ENCODE results near the gene CUBN.
"Not testable (repeated sequence)": the region's sequence is repeated elsewhere in the genome, so short reads cannot be mapped to it uniquely, and the experiment has no call there.

Gene CUBN

DNA sequence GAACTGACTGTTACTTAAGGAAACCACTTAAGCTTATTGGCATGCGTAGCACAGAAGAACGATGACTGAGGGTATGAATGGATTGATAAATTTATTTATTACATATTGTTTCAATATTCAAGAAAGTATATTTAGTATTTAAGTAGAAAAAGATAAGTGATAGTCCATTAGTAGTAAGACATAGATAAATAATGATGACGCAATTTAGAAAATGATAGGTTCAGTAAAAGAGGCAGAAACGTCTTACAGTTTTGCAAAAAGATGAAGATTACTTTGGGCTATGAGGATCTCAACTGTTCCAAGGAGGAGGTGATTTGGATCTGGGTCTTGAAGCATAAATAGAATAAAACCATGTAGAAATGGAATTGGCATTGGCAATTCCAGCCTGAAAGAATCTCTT, 275.8 kb downstream of the CUBN start:
- no peak for DNase-seq

DNA sequence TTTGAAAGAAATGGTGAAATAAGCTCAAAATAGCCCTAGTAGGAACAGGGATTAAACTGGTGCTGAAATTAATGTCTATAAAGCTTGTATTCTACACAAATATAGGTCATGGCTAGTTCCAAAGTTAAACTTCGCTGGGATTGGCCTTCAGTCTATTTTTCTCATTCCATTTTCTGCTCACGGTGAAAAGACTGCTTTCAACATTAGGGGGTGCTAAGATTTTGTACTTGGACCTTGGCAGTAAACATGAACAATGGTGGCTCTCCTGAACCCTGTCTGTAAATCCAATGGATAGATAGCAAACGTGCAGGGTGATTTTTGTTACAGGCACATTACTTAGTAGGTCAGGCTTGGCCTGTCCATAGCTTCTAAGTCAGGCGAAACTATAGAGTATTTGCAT, 276.4 kb downstream of the CUBN start:
- DNase-seq, result no peak

DNA sequence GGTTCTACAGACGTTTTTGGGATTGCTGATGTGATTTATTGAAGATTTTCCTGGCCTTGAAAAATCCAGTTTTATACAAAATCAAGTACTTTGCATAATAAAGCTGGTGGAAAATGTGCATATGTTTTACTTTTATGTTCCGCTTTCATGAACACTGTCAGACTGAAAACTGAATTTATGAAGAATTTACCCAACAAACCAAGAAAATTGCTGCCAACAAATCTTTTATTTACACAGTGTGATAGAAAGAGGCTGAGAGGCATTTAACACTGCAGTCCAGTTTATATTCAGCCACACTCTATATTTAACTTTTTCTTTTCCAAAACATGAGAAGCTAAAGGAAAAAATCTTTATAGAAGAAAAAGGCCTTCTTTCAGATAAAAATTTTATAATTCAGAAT, 277.0 kb downstream of the CUBN start:
- DNase-seq, result no peak

DNA sequence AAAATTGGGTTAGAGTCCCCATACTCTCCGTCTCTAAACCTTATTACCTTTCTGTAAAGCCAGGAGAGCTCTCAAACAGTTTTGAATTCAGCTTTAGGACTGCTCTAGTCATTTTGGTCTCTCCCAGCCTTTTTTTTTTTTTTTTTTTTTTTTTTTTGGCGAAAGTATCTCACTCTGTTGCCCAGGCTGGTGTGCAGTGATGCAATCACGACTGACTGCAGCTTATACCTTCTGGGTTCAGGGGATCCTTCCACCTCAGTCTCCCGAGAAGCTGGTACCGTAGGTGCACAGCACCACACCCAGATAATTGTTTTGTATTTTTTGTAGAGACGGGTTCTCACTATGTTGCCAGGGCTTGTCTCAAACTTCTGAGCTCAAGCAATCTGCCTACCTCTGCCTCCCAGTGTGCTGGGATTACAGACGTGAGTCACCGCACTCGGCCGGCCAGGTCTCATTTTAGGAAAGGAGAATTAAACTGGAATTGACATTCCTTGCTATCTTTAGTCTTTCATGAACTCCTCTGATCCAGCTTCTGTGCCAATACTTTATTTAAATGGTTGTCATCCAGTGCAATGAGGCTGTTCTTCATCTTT, 281.0 kb downstream of the CUBN start:
- DNase-seq, result no peak

DNA sequence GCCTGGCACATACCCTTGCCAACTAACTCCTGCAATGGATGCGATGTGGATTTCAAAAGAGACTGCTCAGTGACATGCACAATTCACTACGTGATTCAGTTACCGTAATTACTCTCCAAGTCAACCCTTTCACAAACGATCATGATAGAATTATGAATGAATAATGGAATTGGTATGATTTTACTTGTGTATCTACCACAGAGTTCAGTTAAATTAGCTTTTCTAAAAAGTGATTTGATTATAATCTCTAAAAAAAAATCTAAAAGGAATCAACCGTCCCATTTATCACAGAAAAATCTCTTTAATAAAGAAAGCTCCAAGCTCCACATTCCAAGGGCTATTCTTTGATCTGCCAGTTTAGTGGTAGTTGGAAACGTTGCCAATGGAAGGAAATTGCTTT, 282.0 kb downstream of the CUBN start:
- DNase-seq, result no peak

DNA sequence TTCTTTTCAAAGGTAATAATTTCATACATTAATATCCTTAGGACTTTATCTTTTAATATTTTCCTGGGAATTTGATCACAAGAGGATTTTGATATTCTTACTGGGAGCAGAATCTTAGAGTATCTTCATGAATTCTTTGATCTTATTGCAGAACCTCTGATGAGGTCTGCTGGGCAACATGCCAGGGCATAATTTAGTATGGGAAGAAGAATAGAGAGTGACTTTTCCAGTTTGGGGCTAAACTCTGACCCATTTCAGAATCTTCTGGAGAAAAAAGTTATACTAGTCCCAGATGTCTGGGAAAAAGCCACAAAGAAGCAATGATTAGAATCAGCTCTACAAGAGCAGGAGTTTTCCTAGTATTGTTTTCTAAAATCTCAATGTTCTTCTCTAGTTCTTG, 284.4 kb downstream of the CUBN start:
- DNase-seq, result no peak

DNA sequence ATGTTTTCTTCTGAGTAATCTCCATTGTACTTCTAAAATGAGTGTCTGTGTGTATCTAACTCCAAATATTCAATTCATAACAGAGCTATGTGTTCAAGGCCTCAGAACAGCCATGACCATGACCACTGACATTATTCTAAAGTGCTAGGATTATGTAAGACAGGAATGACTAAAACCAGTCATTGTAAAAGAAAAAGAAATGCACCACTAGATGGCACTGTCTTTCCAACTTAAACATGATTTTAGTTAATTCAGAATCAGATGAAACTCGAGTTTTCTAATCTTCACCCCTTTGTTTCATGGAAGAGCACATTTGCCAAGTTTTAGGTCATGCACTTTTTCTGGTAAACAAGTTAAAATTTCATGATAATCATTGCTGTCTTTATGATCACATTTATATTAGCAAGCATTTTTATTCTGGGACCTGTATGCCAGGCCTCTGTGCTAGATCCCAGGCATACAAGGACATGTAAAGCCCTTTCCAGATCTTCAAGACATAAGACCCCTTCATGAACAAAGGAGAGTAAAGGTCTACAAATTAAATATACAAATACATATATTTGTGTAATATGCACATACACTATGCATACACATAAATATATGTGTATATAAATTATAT, 286.2 kb downstream of the CUBN start:
- DNase-seq, result no peak

DNA sequence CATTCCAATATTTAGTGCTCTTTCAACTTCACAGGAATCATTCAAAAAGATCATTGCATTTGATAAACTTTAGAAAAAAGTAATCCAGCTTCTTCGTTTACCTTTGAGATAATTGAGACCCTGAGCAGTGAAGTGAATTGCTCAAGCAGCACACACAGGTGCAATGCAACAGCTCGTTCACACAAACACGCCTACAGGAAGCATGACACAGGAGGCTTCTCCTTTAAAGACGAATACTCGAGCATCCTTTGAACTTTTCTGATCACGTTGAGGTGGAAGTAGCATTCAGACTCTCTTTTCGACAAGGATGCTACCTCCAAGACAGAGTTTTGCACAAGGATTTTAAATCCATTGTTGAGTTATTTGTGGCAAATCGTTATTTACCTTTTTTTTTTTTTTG, 294.4 kb downstream of the CUBN start:
- no peak for DNase-seq

DNA sequence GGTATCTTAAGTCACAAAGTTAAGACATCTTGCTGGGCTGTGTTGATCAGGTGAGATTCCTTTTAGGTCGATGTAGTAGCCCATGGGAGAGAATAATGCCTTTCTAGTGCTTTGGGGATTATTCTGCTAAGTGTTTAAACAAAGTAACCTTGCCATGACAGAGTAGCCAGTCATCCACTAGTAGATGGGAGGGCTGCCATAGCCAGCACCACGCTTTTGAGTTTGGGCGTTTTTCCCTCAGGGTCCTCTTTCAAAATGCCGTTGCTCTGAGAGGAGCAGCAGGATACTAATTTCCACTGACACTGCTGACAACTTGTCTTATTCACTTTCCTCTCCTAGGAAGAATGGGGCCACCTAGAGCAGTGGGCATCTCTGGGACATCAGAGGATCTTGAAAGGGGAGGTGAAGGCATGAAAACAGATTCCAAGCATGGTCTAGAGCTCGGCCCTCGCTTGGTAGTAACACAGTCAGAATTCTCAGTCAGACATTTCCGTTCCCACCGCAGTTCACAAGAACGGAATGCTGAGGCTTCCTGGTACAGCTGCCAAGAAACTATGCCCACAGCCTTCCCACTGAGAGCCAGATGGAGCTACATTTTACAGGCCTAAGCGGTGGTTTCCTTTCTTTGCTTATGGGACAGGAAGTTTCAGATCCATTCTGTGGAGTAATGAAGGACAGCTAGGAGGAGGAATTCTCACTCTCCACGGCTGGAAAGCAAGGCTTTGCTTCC, 297.1 kb downstream of the CUBN start:
- no peak for DNase-seq

DNA sequence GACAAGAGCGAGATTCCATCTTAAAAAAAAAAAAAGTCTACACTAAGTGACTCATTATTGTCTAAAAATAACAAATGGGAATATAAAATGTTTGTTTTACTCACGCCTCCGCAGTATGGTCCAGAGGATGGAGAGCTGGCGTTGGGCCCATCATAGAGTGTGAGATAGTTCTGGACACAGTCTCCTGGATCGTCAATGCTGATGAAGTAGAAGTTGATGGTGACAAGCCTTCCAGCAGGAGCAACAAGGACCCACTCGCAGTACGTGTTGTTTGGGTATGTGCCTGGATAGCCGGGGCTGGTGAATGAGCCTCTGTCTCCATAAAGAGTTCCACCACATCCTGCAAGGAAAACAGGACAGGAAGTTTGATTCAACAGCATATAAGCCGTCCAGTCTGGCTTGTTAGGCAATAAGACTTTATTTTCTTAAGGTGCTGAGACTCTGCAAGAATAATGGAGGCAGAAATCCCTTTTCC, 300.9 kb downstream of the CUBN start:
- DNase-seq, result no peak

DNA sequence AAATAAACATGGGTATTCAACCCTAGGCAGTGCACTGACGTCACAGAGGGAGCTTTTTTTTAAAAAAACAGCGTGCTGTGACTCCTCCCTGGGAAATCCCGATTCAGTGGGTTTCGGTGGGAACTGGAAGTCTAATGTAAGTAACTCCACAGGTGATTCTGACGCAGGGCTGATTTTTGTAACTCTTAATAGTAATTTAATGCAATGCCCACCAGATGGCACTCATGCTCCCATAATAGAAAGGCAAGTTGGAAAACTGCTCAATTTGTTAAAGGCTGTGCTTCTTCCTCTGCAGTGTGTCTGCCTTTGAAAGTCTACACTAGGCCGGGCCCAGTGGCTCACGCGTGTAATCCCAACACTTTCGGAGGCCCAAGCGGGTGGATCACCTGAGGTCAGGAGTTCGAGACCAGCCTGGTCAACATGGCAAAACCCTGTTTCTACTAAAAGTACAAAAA, 301.5 kb downstream of the CUBN start:
- peak; percentile 49 for DNase-seq

DNA sequence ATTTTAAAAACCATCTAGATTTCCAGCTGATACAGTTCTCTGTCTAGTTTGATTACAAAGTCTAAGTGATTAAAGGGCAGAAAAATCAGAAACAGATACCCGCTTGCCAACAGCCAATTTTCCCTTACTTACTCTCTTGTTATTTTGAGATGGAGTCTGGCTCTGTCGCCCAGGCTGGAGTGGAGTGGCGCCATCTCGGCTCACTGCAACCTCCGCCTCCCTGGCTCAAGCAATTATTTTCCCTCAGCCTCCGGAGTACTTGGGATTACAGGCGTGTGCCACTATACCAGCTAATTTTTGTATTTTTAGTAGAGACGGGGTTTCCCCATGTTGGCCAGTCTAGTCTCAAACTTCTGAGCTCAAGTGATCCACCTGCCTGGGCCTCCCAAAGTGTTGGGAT, 302.1 kb downstream of the CUBN start:
- DNase-seq, result not testable (repeated sequence)

DNA sequence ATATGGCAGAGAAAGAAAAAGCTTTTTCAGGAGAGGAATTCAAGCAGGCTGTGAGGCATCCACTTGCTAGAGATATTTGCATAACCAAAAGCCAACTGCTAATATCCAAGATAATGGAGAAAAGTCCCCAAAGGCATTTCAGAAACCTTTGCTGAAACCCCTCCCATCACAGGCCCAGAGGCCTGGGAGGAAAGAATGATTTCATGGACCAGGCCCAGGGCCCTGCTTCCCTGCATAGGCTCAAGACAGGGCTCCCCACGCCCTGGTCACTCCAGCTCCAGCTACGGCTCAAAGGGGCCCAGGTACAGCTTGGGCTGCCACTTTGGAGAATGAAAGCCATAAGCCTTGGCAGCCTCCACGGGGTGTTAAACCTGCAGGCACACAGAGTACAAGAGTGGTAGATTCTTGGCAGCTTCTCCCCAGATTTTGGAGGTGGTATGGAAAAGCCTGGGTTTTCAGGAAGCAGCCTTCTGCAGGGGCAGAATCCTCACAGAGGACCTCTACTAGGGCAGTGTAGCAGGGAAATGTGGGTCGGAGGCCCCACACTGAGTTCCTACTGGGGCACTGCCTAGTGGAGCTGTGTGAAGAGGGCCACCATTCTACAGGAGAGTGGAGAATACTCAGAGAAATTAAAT, 306.8 kb downstream of the CUBN start:
- no peak for DNase-seq

DNA sequence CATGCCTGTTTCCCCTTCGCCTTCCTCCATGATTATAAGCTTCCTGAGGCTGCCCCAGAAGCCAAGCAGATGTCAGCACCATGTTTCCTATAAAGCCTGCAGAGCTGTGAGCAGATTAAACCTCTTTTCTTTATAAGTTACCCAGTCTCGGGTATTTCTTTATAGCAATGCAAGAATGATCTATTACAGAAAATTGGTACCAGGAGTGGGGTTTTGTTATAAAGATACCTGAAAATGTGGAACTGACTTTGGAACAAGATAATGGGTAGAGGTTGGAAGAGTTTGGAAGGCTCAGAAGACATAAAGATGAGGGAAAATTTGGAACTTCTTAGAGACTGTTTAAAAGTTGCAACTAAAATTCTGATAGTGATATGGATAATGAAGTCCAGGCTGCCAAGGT, 307.6 kb downstream of the CUBN start:
- DNase-seq, result no peak

DNA sequence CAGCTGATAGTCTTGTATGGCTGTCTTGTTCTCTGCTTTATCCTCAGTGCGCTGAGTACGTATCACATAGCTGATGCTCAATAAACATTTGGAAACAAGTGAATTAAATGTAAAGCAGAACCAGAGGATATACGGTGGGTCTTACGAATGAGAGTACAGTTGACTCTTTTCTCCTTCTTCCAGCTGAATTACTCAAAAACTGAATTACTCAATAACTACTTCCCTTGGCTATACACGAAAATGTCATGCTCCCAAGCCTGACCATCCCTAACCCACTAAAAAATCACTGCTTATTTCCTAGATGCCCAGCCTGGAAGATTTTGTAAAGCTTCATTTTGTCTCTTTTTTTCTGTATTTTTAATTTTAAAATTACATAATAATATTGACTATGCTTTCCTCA, 309.2 kb downstream of the CUBN start:
- DNase-seq, result no peak

DNA sequence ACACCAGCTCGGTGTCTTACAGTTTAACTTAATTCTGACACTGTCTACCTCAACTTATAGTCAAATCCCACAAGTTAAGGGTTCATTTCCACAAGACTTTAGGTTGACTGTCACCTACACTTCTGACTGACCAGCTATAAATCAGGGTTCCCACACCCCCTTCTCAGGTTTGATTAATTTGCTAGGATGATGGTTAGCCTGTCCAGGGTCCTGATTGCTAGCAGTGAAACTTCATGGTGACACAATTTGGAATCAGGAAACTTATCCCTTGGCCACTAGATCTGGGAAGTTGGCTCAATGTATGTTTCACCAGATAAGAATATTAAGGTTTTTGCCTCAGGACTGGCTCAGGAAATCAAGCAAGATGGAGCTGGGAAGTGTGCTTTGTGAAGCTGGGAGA, 309.6 kb downstream of the CUBN start:
- no peak for DNase-seq

DNA sequence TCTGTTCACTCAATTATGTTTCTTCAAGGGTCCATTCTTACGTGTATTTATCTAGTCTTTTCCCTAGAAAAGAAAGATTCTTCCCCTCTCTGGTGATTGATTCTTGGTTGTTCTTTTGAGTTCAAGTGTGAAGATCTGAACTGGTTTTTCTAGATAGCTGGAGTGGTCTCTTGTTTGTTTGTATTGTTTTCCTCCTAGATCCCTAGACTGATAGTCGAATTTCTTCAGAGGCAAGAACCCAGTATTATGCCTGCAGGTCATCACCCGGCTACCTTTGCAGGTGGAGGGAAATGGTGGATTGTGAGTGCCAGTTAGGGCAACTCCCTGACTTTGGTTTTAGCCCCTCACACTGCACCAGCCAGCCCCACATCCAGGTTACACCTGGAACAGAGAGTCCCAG, 310.2 kb downstream of the CUBN start:
- DNase-seq, result no peak

DNA sequence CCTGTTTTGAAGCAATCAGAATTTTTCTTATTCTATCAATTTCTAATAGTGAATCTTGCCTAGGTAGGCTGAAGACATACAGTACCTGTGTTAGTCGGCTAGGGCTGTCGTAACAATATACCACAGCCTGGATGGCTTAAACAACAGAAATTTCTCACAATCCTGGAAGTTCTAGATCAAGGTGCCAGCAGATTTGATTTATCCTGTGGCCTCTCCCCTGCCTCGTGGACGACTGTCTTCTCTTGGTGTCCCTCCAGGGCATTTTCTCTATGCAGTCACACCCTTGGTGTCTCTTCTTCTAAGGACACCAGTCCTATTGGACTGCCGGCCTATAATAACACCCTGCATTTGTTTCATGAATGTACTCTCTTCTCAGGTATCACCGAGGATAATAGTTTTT, 310.6 kb downstream of the CUBN start:
- no peak for DNase-seq

DNA sequence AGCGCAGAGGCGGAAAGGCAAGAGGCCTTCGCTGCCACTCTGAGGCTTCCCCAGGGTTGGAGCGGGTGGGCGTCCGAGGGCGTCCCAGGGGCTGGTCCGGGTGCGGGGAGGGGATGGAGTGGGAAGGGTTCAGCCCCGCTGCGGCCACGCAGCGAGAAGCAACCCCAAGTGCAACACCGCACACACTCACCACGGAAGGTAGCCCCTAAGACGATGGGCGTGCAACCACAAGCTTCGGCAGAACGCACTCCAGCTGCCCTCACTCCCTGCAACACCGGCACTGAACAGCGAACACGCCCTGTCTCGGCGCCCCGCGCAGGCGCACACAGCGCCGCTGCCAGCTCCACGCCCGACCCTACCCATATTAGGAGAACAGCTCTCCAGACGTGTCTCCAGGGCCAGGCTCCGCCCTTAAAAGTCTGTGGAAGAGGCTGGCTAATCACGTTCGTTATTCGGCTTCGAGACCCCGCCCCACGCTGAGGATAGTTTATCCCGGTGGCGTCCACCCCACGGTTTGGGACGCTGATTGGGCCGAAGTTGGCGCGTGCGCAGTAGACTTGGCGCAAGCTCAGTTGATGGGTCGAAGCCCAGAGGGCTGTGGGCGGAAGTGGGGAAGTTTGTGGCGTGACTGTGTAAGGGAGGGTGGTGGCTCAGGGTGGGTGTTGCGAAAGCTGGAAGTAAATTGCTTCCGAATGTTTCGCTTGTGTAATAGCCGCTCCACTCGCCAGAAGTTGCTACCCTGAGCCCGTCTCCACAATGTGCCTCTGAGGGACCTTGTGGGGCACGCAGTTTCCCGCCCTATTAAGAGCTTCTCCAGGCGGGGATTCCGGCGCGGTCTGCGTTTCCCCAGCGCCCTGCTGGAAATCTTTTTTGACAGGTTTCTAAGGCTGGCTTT, 312.2 kb downstream of the CUBN start, which contains the start of gene RSU1:
Gene RSU1 (minus strand): TSS at position 300 of the 895 bp plus-strand sequence. CDS start 343 bp downstream, outside the sequence.
- peak; percentile 99 for DNase-seq

DNA sequence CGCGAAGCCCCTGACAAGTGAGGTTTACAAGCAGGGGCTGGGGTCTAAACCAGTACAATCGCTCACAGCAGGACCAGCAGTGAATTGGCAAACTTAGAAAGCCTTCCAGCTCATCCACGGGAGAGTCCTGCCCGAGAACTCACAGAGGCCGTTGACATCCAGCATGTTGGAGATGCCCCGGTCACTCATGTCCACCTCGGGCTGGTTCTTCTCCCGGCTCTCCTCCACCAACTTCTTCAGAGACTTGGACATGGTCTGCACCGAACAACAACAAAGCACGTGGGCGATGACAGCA, 312.8 kb downstream of the CUBN start:
- no peak for DNase-seq

DNA sequence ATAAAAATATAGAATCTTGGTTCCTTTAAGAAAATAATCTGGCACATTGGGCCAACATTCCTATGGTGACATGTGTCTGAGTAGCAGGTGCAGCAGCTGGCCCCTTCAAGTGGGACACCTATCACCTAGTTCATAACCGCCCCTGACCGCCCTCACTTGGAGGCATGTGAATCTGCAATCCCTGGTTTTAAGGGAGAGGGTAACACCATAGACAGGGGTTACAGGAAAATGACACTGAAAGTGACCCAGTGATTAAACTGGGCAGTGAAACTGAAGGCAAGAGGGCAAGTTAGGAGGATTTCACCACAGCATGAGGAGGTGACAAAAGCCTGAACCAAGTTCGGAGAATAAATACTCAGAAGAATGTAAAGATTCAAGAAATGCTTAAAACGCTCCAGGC, 313.4 kb downstream of the CUBN start:
- DNase-seq, result no peak

DNA sequence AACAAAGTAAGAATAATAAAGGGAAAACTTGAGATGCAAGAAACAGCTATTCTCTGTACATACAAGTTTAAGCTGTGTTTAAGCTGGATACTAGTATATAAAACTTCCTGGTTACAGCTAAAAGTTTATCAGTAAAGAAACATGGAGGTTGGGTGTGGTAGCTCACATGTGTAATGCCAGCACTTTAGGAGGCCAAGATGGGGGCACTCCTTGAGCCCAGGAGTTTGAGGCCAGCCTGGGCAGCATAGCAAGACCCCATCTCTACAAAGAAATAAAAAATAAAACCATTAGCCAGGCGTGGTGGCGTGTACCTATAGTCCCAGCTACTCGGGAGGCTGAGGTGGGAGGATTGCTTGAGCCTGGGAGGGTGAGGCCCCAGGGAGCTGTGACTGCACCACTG, 315.6 kb downstream of the CUBN start:
- no peak for DNase-seq

DNA sequence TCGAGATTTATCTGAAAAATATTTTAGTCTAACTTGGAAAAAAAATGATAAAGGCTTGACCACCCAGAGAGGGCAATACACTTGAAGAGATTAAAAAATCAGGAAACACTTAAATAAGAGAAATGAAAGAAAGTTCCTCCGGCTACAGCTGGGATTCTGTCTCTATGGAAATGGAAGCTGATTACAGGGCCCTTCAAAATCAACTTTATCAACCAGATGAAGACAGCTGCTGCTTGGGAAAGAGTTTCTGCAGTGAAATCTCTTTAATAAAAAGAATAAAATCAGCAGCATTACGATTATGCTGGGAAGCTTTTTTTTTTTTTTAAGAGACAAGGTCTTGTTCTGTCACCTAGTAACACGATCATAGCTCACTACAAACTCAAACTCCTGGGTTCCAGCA, 316.9 kb downstream of the CUBN start:
- DNase-seq, result no peak
